GM21381 (cell line): ENCODE results near the gene GMPPB.
"Not testable (repeated sequence)": the region's sequence is repeated elsewhere in the genome, so short reads cannot be mapped to it uniquely, and the experiment has no call there.

Source experiments
- ATAC-seq: cut with Tn5 transposase; IDR thresholded peaks from one replicate; pipeline ENCODE4 v1.9.1; 2021; ENCODE audit warnings: mild to moderate bottlenecking, moderate library complexity; ENCODE audit not compliant: unreplicated experiment

GMPPB gene

DNA sequence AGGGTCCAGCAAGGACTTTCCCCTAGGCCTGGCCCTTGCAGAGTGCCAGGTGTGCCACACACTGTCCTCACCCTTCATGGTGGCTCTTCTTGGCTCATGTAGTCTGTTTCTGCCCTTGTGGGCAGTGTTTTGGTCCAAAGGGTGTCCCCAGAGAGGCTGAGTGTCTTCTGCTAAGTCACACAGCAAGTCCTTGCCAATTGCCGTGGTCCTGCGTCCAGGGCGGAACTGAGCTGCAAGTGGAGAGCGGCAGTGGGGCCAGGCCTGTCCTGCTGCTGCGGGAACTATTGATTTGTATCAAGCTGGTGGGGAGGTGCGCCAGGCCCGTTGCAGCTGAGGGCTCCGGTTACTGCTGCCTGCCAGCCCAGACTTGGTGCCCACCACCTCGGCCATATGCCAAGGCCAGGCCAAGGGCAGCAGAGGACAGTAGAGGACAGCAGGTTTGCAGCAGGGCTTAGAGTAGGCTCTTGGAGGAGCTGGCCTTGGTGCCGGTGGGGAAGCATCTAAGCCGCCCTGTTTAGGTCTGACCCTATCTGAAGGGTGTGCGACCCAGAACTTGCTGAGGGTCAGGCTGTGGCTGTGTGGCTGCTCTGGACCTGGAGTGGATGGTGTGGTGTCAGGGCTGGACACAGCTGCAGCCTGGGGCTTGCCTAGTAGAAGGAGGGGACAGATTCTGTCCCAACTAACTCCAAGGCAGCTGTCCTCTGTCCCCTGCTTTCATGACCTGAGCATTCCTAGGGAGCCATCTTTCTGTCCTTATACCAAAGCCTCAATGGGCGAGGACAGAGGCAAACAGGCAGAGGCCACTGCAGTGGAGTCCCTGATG lies 8.8 kb downstream of the GMPPB start:
- ATAC-seq, result no peak

DNA sequence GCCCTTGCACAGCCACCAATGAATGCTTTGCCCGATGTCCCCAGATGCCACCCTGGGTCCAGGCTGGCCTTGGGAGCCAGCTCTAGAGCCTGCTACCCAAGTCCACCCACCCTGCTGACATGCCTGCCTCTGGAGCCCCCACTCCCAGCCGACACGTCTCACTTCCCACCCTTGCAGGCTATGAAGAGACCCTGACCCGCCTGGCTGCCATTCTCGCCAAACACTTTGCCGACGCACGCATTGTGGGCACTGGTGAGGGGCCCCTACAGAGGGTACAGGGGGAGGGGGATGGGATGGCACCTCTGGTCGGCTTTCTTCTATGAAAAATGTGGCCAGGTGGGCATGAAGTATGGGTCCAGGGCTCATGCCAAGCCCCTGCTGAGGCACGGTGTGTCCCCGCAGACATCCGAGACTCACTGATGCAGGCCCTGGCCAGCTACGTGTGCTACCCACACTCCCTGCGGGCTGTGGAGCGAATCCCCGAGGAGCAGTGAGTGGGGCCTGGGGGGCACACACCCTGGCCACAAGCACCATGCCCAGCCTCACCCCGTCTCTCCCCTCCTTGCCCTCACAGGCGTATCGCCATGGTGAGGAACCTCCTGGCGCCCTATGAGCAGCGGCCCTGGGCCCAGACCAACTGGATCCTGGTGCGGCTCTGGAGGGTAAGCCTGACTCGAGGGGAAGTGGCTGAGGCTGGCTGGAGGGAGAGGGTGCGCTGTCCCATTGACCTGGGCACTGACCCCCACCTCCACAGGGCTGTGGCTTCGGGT lies 10.2 kb downstream of the GMPPB start:
- no peak for ATAC-seq

DNA sequence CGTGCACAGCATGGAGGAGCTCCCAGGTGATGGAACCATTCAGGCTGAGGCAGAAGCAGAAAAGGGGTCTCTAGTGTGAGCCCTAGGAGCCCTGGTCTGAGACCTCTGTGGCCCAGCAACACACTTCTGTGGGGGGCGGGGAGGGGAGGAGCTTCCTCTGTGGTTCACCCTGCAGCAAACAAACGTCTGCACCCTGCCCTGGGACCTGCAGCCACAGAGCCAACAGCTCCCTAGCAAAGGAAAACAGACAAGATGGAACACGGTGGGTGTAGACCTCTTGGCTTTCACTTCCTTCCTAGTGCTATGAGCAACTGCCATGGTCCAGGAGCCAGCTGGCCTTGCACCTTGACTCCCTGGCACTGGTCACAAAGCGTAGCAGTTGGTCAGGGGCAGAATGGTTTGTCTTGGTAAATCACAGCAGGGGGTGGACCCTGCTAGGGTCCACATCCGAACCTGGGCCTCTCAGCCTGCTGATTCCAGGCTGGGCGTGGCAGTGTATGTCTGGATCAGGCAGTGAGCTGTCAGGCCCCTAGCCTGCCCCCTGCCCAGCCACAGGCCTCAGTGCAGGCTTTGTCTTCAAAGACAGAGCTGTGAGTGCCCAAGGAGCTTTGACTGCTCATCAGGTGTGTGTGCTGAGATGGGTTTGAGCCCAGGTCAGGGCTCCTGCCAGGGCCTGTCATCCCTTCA lies 11.0 kb downstream of the GMPPB start:
- no peak for ATAC-seq

DNA sequence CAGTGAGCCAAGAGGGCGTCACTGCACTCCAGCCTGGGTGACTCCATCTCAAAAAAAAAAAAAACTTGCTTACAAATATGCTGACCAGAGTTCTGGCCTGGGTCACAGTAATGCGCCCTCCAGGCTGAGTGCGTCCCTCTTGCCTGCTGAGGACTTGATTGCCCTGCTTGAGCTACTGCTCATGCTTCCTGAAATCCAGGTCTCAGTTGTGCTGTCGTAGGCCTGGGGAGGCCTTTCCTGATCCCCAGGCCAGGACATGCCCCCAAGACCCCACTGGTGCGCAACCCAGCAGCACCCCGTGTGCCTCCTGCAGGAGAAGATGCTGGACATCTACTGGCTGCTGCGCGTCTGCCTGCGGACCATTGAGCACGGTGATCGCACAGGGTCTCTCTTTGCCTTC lies 11.6 kb downstream of the GMPPB start:
- no peak for ATAC-seq

DNA sequence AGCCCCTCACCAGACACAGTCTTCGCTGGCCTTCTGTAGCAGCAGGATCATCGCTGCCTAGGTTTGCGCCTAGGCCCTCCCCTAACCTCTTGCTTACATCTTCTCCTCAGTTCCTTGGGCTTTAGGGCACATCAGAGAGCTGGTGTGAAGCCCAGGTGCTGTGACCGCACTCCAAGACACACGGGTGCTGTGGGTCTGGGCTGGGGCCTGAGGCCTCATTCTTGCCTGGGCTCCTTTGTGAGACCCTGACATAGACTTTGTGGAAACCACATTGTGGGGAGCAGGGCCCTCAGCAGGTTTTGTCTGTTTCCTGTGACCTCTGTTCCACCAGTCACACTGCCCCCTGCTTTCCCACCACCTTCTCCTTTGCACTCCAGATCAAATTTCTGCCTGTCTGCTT lies 12.3 kb downstream of the GMPPB start:
- no peak for ATAC-seq

DNA sequence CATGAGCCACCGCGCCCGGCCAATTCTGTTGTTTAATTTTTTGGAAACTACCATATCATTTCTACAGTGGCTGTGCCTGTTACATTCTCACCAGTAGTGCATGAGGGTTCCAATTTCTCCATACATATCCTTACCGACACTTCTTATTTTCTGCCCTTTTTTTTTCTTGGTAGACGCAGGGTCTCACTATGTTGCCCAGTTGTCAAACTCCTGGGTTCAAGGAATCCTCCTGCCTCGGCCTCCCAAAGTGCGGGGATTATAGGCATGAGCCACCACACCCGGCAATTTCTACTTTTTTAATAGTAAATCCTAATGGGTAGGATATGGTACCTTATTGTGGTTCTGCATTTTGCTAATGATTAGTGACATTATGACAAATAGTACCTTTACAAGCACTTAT lies 13.9 kb downstream of the GMPPB start:
- ATAC-seq, result no peak

DNA sequence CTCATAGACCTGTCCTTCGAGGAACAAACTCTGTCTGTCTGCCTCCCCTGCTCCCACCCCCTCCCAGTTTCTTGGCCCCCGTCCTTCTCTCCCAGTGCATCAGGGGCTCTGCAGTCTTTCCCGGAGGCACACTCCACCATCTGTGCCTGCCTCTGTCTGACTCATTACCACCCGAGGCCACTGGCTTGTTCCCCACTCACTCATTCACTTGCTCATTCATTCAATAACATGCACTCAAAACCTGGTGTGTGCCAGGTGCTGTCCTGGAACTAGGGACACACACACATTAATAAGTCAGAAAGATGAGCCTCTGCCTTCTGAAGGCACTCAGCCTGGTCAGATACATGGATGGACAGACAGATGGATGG lies 16.7 kb downstream of the GMPPB start:
- ATAC-seq, result no peak

DNA sequence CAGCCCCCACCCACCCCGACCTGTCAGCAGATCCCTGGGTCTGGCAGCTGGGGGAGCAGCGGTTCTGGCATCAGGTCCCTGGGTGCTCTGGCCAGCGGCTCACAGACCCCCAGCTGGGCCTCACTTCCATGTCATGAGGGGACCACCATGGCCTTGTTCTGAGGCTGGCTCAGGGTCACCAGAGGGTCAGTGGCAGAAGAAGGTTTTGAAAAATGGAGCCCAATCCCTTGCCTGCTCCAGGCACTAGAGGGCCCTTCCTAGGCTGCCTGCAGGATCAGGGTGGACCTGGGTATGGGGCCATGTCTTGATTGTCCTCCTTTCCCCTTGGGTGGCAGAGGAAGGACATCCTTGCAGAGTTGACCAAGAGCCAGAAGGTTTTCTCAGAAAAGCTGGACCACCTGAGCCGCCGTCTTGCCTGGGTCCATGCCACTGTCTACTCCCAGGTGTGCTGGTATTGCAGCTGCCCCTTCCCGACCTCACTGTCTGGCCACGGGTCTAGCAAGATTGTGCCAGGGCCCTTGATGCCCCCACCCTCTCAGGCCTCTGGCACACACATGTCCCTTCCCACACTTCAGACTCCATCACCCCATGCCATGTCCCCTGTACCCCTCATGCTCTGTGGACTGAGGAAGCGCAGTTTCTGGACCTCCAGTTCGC lies 17.2 kb downstream of the GMPPB start:
- ATAC-seq, result no peak

DNA sequence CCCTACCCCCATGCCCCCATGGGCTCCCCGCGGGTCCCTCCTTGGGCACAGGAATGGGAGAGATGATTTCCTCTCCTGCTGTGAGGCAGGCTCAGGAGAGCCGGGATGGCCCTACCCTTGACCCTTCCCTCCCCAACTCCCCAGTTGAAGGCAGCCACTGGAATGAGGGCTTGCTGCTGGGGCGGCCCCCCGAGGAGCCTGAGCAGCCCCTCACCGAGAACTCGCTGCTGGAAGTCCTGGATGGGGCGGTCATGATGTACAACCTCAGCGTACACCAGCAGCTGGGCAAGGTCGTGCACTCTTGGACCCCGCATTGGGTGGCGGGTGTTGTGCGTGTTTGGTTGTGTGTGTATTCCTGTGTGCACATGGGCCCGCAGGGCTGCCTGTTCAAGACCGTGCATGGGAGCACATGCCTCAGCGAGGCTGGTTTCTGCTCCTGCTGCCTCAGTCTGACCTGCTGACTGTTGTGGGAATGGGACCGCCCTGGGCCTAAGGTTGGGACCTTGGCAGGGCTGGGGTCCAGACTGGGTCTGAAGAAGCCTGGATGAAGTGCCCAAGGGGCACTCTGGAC lies 18.3 kb downstream of the GMPPB start:
- ATAC-seq, result no peak

DNA sequence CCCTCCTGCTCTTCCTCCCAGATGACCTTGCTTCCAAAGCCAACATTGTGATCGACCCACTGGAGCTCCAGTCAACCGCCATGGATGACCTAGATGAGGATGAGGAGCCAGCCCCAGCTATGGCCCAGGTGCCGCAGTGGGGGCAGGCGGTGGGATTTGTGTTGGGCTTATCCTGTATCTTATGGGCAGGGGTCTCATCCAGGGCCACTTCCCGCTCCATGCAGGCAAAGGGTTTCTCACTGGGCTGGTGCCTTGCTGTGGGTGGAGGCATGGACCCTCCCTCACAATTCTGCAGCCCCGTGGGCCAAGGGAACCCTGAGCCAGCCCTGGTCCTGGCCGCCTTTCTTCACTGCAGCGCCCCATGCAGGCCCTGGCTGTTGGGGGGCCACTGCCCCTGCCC lies 19.1 kb downstream of the GMPPB start:
- no peak for ATAC-seq

DNA sequence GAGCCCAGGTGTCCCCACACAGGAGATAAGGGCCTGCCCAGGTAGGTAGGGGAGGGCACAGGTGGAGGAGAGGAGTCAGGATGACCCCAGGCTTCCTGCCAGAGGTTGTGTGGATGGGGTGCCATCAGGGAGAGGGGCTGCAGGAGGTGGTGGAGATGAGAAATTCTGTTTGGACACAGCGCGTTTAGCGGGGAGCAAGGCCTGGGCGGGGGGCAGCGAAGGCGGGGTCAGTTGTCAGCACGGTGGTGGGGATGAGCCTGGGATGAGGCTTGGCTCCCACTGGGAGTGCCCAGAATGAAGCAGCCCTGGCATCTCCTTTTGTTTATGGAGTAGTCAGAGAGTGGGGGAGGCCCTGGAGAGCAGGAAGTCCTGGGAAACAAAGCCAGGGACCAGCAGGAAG lies 19.8 kb downstream of the GMPPB start:
- ATAC-seq, result no peak

DNA sequence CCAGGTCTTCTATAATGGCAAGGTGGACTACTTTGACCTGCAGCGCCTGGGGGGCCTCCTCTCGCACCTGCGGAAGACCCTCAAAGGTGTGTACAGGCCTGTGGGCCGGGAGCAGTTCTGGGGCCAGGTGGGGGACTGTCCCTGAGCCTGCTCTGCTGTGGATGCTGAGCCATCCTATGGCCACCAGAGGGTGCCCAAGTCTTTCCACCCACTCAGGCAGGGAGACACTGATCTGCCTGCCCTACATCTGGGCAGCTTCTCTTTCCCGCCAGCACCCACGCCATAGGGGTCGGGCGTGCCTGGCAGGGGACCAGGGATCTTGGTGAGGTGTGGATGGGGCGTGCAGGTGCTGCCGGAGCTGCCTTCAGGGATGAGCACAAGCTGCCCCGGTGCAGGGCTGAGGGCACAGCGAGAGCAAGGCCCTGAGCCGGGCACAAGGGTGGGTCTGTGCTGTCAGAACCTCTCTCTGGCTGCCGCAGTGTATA lies 20.3 kb downstream of the GMPPB start:
- ATAC-seq, result no peak

DNA sequence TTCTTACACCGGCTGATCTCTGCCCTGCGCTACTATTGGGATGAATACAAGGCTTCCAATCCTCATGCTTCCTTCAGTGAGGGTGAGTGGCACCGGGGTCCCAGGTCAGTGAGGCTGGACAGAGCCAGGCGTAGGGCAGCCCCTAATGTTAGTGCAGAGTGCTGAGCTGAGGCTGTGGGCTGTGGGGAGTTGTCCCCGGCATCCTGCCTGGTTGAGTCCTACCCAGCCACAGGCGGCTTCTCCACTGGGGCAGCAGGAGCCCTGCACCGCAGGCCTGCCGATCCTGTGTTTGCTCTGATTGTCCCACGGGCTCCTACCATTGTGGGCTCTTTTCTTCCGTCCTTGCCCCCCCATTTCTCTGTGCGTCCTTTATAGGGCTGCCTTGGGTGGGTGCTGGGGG lies 21.1 kb downstream of the GMPPB start:
- no peak for ATAC-seq

DNA sequence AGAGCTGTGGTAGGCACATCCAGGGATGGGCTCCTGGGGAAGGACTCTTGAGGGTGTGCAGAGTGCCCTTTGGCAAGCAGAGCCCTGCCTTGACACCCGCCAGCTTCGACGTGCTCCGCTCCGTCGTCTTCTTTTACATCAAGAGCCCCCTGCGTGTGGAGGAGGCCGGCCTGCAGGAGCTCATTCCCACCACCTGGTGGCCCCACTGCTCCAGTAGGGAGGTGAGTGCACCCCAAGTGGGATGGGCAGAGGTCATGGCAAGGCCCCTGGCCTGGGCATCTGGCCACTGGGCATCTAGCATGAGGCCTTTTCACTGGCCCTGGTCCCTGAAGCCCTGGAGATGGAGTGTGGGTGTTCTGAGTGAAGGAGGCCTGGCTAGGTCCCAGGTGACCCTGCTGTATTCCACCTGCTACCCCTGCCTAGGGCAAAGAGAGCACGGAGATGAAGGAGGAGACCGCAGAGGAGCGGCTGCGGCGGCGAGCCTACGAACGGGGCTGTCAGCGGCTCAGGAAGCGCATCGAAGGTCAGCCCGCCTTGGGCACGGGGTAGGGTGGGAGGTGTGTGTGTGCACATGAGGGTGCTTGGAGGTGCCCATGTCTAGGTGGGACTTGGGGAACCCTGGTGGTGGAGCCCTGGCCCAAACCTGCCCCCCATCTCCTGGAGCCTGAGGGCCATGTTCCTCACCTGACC lies 22.2 kb downstream of the GMPPB start:
- no peak for ATAC-seq

DNA sequence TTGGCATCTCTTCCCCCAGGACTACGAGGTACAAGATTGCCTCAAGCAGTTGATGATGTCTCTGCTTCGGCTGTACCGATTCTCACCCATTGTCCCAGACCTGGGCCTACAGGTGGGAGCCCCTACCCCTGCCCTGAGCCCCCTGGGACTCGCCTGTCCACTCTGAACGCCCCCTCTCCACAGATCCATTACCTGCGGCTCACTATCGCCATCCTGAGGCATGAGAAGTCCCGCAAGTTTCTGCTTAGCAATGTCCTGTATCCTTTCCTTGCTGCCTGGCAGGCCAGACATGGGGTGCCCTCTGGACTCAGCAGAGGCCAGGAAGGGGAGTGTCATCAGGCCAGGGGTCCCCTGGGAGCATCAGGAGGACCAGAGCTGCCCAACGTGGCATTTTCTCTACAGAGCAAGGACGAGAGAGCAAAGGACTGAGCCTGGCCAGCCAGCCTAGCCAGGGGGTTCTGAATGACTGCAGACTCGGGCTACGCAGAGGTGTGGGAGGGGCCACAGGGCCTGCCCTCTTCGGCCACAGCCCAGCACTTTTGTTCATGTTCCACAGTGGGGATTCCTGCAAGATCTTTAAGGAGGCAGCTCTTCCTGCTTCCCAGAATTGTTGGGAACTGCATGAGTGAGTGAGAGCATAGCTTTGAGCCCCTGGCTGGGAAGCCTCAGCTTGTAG lies 23.2 kb downstream of the GMPPB start:
- ATAC-seq, result no peak

DNA sequence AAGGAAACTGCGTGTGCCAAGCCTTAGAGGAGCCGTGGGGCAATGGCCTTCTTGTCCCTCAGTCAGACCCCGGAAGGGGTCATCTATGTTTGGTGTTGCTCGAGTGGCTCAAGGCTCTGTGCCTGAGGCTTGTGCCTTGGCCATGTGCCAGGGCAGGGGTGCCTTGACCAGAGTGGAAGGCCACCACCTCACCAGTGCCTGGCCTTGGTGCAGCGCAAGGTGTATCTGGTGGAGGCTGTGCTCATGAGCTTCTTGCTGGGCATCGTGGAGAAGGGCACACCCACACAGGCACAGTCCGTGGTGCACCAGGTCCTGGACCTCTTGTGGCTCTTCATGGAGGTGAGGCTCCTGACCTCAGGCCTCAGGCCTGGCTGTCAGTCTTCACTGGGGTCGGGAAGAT lies 23.7 kb downstream of the GMPPB start:
- no peak for ATAC-seq

DNA sequence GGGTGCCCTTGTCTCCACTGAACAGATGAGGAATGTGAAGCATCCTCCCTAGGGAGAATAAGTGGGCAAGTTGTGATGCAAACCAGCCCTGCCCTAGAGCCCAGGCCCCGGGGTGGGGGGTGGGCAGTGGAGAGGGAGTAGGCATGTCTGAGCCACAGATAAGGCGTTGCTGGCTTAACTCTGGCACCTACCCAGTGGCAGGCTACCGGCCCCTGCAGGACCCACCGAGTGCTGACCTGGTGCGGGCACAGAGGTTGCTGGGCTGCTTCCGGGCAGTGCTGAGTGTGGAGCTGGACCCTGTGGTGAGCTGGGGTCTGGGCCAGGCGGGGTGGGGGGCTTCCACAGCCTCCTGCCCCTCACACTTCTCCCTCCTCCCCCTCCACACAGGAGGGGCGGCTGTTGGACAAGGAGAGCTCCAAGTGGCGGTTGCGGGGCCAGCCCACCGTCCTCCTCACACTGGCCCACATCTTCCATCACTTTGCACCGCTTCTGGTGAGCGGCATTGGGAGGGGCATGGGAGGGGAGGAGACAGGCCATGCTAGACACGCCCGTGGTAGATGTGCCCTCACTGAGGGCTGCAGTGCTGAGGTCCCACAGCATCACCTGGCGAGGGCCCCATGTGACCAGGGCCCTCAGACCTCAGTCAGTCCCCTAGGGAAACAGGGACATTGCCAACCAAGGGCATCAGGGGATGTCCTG lies 24.3 kb downstream of the GMPPB start:
- no peak for ATAC-seq

DNA sequence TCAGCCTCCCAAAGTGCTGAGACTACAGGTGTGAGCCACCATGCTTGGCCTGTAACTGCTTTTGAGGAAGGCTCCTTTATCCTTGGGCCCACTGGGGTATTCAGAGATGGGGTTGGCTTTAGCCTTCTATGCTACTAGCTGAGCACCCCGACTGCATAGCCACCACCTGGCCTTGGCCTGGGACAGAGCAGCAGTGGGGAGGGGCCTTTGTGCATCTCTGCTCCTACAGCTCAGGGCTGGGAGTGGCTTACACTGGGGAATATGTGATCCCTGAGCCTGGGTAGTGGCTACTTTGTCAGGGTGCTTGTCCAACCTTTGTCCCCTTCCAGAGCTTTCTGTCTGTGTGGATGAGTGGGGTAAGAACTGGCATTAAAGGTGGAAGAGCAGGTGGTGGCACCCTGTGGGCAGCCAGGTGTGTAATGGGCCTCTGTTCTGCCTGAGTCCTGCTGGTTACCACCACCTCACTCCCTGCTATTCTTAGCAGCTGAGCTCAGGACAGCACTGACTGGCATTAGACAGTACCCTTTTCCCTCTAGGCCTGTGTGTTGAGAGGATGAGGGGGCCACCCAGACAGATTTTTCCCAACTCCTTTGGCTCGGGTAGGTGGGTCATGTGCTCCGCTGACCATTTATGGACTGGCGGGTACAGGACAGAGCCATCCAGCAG lies 28.3 kb downstream of the GMPPB start:
- ATAC-seq, result not testable (repeated sequence)
